GM12891 (cell line): Measurements from ENCODE around the gene ITGBL1.

Experiments
- POLR2A ChIP-seq: IDR thresholded peaks from 2 replicates; pipeline ENCODE4 v1.6.1; 2011; ENCODE audit warnings: low read depth, low read length, control low read depth
- POLR2AphosphoS5 ChIP-seq: IDR thresholded peaks from 2 replicates; pipeline ENCODE4 v1.6.1; 2011; ENCODE audit warnings: low read depth, low read length, control low read depth

- TF ChIP-seq POLR2A = no peak
- no peak for TF ChIP-seq POLR2AphosphoS5
Measured at GRCh38 chr13:101736566-101736965, 284.1 kb downstream of the ITGBL1 start.
